ENCODE measurements around the gene SMCO4. TPM values are rescaled to one million over a fixed set of nuclear protein-coding genes. Genes with fewer than 3 reads are reported as not detected.
A peak's percentile ranks its signal among the peaks of the same experiment; 100 is the strongest.
"Not testable (repeated sequence)": the region's sequence is repeated elsewhere in the genome, so short reads cannot be mapped to it uniquely, and the experiment has no call there.

The SMCO4 gene
- polyA plus RNA-seq, 3 donors: 14.1 to 17.4 (median 16.3) TPM

- no peak for DNase-seq
Measured at GRCh38 chr11:93568726-93569125, 25.5 kb upstream of the SMCO4 start.

GRCh38 chr11:93567401-93567895, 24.3 kb upstream of the SMCO4 start:
- DNase-seq: no peak

- no peak for DNase-seq
Measured at GRCh38 chr11:93564895-93565294, 21.7 kb upstream of the SMCO4 start.

GRCh38 chr11:93563857-93564256, 20.7 kb upstream of the SMCO4 start:
- DNase-seq: no peak

GRCh38 chr11:93560199-93560932, 17.2 kb upstream of the SMCO4 start:
- no peak for DNase-seq

GRCh38 chr11:93559681-93560080, 16.5 kb upstream of the SMCO4 start:
- DNase-seq: no peak

- no peak for DNase-seq
Measured at GRCh38 chr11:93552874-93553273, 9.7 kb upstream of the SMCO4 start.

GRCh38 chr11:93549976-93550375, 6.8 kb upstream of the SMCO4 start:
- peak; percentile 57 for DNase-seq

- DNase-seq: no peak
Measured at GRCh38 chr11:93548679-93549319, 5.6 kb upstream of the SMCO4 start.

GRCh38 chr11:93547773-93548172, 4.6 kb upstream of the SMCO4 start:
- DNase-seq: no peak

GRCh38 chr11:93547028-93547427, 3.8 kb upstream of the SMCO4 start:
- DNase-seq: no peak

GRCh38 chr11:93545566-93545965, 2.4 kb upstream of the SMCO4 start:
- no peak for DNase-seq

GRCh38 chr11:93542811-93543229, 371 bp downstream of the SMCO4 start:
- DNase-seq: peak; percentile 22

GRCh38 chr11:93541884-93542810, 1.0 kb downstream of the SMCO4 start:
- DNase-seq: no peak

- DNase-seq: no peak
Measured at GRCh38 chr11:93540896-93541553, 2.2 kb downstream of the SMCO4 start.

GRCh38 chr11:93540337-93540736, 2.9 kb downstream of the SMCO4 start:
- no peak for DNase-seq

- no peak for DNase-seq
Measured at GRCh38 chr11:93537767-93538261, 5.4 kb downstream of the SMCO4 start.

GRCh38 chr11:93537049-93537448, 6.1 kb downstream of the SMCO4 start:
- no peak for DNase-seq

- DNase-seq: no peak
Measured at GRCh38 chr11:93536101-93536861, 6.9 kb downstream of the SMCO4 start.

GRCh38 chr11:93535578-93535977, 7.6 kb downstream of the SMCO4 start:
- DNase-seq: not testable (repeated sequence)

- DNase-seq: no peak
Measured at GRCh38 chr11:93532806-93533205, 10.4 kb downstream of the SMCO4 start.

Measured in renal pelvis (tissue), 4 donors.